Sciatic nerve (tissue), 2 donors: Measurements from ENCODE around the gene ZMIZ1. TPM values are rescaled to one million over a fixed set of nuclear protein-coding genes. Genes with fewer than 3 reads are reported as not detected.

Source experiments
- ATAC-seq: fragments of 200-7000 bp; cut with Tn5 transposase; one replicate; pipeline ENCODE4 v1.9.1; 2020; ENCODE audit warnings: mild to moderate bottlenecking, moderate library complexity
- DNase-seq: peaks from one replicate; pipeline ENCODE4 v3.0.0-alpha.2; 2020; ENCODE audit warnings: low spot score
- intact Hi-C: fragments of 100-400 bp; cut with DNase I; formaldehyde crosslinking; loops from one replicate; pipeline ENCODE4 v1.14.2; 2022
- total RNA-seq: library from RNA; stranded (reverse); fragmentation: NEBNext Ultra II Directional; extraction: Animal tissue kit (Norgen Biotek cat#: 25700); gene quantifications from one replicate; pipeline ENCODE4 v1.2.1, GENCODE V29; 2021
- donor health status: DM: no; HTN: no; CAD: no.
- donor health status: DM: no; HTN: no; CAD: no.

The ZMIZ1 gene
- total RNA-seq, 1 donor from 2014 or later: 96.7 TPM

DNA sequence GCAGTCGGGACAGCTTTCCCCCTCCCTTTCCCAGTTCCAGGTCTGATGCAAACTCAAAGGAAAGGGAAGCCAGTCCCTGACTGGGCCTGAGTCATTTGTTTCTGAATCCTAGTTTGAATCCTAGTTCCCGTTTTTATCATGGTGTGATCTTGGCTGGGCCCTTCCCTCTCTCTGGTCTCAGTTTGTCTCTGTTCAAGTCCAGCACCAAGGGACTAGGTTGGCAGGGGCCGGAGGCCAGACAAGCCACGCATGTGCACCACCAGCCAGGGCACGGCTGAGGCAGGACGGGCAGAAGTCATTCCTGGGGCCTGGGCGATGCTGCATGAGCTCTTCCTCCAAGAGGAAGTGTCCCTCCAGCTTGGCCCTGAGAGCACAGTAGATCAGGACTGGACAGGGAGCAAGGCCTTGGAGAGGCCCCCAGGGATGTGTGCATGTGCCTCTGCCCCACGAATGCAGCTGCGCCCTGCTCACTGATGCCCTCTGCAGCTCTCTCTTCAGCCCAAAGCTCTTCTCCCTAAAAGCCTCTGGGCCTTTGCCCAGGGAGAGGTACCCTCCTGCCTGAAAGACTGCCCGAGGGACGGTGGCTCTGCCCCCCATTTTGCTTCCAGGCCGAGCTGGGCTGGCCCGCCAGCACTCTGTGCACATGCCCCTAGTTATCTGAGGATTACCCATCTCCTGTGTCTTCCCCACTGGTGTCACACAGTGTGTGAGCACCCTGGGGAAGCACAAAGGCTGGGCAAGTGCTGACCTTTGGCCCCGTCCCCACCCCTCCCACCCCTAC lies 86.7 kb downstream of the ZMIZ1 start:
- DNase-seq (no peak), ATAC-seq (no peak)
- intact Hi-C loops: no loop called here

GRCh38 chr10:79156334-79157274 lies 87.8 kb downstream of the ZMIZ1 start:
- intact Hi-C loops: no loop called here
- DNase-seq: no peak
- no peak for ATAC-seq

DNA sequence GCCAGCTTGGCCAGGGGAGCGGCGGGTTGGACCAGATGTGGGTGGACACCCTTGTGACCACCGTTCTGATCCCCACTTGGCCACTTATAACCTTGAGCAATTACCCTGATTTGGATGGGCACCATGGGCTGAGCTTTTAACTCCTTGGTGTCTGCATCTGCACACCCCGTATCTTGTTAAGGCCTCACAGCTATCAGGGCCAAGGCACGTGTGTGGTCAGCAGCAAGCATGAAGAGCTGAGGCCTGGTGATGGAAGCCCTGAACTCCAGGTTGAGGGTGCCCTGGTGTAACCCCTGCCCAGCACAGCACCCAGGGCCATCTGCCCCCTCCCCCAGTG lies 89.2 kb downstream of the ZMIZ1 start:
- intact Hi-C loops: no loop called here
- no peak for DNase-seq
- ATAC-seq: no peak

DNA sequence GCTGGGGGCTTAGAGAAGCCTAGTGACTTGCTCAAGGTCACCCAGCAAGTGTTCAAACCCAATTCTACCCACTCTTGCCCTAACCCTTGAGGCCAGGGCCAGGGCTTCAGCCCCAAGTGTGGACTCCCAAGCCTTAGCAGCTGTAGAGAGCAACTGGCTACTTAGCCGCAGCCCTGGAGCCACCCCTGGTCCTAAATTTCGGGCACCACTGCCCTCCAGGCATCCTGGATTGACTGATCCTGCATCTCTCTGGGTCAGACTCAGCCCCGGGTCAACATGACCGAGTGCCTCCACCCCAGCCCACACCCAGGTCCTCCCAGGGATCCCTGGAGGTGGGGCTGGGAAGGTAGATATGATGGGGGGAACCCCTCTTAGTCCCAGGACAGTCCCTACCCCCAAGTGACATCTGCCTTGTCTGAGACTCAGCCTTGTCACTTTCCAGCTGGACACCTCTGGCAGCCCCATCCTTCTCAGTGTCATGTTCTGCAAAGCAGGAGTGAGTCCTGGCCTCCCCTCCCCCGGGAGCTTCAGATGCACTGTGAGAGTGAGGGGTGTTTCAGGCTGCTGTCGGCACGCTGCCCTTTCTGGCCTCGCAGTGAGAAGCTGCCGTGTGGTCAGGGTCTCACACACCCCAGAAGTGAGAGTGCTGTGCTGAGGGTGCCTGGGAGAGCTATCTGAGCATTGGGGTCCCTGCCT lies 89.8 kb downstream of the ZMIZ1 start:
- ATAC-seq (no peak), DNase-seq (no peak)
- intact Hi-C loops: no loop called here

GRCh38 chr10:79159141-79159651 lies 90.4 kb downstream of the ZMIZ1 start:
- peak; percentile 61 for ATAC-seq
- no peak for DNase-seq
- intact Hi-C loops: no loop called here

DNA sequence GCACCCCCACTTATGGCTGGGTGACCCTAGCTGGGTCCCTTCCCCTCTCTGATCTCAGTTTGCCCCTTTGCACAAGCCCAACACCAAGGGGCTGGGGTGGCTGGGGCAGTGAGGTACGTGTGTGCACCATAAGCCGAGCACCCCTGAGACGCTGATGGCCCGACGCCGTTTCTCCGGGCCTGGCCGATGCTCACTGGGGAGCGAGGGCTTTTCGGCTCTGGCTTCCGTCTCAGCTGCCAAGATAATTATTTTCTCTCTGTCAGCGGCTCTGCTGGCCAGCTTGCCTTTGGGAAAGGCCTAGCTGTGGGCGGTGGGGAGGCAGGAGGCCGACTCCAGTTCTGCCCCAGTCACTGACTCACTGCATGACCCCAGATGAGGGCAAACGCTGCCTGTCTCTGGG lies 91.0 kb downstream of the ZMIZ1 start:
- ATAC-seq (peak; percentile 63), DNase-seq (no peak)
- intact Hi-C loops: no loop called here

DNA sequence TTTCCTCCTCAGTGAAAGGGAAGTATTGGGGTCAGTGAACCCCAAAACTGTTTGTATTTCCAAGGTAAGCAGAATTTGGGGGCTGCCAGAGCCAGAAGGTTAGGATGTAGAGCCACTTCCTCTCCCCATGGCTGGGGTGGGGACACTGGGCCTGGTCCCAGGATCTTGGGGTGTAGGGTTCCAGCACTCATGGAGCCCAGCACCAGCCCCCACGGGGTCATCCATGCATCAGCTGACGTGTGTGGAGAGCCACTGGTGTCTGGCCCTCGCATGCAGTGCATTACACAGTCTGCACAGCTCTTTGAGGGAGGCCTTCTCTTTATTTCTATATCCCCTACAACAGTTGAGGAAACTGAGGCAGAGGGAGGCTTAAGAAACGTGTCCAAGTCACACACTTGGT lies 91.4 kb downstream of the ZMIZ1 start:
- ATAC-seq (no peak), DNase-seq (no peak)
- intact Hi-C loops: no loop called here

DNA sequence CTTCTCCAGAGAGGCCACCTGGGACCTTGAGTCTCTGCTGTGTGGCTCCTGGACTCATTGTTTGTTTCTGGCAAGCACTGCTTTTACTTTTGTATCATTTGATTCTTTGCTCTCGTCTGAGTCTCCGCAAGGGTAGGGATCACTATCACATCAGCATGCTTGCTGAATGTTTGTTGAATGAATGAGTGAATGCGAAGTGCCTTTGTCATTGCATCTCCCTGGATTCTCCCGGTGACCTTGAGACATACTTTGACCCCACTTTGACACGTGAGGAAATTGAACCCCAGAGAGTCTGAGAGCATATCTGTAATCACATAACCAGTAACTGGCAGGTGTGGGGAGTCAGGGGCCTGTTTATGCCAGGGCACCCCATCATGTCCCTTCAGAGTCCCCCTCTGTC lies 92.8 kb downstream of the ZMIZ1 start:
- ATAC-seq (no peak), DNase-seq (no peak)
- intact Hi-C loops: no loop called here

DNA sequence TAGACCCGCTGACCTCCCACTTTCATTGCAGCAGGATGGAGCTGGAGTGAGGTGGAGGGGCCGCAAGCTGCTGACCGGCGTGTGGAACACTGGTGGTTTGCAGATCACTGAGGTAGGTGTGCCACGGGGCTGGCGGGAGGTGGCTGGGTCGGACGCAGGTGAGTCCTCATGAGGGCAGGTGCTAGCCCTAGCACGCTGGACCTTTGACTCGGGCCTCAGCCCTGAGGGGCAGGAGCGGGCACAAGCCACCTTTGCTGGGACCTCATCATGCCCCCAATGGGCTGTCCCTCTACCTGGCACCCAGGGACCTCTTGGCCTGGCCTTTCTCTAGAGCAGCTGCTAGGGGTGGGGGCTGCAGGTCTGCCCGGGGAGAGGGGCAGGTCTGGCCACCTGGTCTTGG lies 93.3 kb downstream of the ZMIZ1 start:
- no peak for ATAC-seq
- no peak for DNase-seq
- intact Hi-C loops: no loop called here

DNA sequence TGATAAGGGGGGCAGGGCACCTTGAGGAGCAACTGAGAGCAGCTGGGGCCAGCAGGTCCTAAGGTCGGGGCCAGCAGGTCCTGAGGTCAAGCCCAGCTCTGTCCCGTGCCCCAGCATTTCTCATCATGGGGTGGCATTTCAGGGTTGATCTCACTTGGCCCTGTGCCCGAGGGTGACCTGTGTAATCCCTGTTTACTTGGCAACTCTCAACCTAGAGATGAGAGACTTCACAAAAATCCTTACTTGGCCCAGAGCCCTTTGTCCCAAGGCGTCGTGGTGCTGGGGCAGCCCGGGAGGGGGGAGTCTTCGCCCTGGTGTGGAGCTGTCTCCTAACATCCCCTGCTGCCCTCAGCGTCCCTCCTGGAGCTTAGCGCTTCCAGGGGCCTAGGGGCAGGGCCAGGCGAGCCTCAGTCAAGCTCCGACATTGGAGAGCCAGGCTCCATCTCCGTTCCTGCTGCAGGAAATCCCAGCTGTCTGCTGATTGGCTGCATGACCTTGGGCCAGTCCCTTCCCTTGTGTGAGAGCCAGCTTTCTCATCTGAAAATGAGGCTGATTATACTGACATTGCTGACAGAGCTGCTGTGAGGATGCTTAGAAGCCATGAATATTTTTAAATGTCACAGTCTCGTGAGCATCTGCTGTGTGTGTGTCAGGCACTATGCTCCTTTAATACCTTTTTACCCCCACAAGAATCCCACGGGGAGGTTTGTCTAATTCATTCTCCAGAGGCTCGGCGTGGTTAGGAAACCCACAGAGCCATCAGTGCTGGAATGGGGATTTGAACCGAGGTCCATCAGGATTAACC lies 94.3 kb downstream of the ZMIZ1 start:
- DNase-seq: no peak
- no peak for ATAC-seq
- intact Hi-C loops: no loop called here

DNA sequence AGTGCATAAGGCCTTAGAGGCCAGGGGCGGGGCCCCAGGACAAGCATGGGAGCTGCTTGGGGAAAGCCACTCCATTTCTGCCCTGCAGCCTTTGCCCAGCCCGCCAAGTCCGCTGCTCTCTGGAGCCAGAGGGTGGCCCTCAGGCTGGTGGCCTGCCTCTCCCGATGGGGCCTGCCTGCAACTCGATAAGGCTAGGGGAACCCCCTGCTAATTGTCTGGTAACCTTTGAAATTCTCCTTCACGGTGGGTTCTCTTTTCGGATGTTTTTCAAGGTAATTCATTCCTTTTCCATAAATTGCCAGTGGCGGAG lies 94.9 kb downstream of the ZMIZ1 start:
- intact Hi-C loops: no loop called here
- no peak for DNase-seq
- no peak for ATAC-seq

GRCh38 chr10:79164075-79164474 lies 95.3 kb downstream of the ZMIZ1 start:
- intact Hi-C loops: no loop called here
- no peak for DNase-seq
- no peak for ATAC-seq

DNA sequence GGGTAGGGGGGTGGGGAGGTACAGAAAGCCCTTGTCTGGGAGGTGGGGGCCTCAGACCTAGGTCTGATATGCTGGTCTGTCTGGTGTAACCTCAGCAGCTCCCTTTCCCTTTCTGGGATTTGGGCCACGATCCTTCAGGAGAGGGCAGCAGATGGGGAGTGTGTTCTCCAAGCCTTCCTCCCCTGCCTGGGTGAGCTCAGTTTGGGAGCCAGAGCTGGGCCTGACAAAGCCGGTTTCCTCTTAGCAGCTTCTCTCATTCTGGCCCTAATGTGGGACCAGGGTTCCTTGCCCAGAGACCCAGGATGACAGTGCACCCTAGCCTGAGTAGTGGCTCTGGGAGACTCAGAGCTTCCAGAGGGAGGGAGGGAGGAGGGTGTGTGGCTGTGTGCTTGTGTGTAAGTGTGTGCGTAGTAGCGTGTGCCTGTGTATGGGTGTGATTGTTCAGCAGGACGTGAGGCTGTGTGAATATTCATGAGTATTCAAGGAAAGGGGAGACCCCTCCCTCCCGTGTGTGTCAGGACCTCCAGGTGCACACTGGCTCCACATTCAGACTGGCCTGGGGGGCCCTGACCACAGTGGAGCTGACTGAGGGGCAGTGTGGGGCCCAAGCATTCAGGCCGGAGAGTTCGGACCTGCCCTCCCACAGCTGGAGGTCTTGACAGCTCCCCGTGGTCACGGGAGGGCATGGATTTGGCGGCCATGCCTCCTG lies 96.5 kb downstream of the ZMIZ1 start:
- intact Hi-C loops: no loop called here
- ATAC-seq: peak; percentile 8
- no peak for DNase-seq

DNA sequence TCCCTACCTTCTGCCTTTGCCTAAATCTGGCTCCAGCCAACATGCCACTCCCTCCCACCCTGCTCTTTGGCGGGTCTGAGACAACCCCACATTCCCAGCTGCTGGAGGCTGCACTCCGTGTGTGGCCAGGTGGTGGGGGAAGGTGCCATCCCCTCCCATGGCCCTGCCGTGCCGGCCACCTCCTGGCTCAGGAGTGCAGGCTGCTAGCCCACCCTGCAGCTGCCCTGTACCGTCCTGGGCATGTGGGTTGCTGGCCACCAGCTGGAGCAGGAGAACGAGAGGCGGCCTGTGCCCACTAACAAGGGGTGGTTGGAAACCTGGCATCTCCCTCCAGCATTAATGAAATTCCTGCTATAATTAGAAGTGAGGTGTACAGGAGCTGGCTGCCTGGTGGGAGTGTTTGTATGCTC lies 97.6 kb downstream of the ZMIZ1 start:
- DNase-seq: no peak
- no peak for ATAC-seq
- intact Hi-C loops: no loop called here

GRCh38 chr10:79166741-79167140 lies 98.0 kb downstream of the ZMIZ1 start:
- no peak for ATAC-seq
- intact Hi-C loops: no loop called here
- DNase-seq: no peak

DNA sequence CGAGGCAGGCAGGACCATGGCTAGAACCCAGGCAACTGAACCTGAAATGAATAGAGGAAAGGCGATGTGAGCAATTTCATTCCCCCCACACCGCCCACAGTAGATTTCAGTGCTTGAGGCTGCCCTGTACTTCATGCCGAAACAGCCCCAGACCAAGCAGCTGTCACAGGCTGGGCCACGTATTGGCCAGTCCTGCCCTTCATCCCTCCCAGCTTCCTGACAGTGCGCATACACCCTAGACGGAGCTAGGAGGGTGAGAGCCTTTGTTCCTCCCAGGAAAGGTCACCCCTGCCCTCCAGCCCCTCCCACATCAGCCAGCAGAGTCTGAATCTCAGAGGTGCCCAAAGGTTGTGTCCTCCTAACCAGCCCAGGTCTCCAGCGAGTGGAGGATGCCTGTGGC lies 98.8 kb downstream of the ZMIZ1 start:
- ATAC-seq: no peak
- DNase-seq: no peak
- intact Hi-C loops: no loop called here

DNA sequence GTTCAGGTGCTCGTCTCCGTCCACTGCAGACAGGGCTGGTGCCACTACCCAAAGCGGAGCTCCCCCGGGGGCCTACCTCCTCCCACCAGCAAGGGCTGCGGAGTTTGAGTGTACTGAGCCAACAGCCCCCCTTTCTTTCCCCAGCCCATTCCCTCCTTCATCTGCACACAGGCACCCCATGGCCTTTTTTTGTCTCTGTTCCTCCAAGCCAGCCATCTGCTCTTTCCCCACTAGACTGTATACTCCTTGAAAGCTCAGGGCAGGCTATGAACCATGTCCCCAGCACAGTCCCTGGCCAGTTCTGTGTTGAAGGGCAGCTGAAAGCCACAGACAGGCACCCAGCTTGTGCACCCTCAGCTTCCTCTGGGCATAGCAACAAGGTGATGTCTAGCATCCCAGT lies 99.4 kb downstream of the ZMIZ1 start:
- intact Hi-C loops: no loop called here
- DNase-seq: no peak
- no peak for ATAC-seq

DNA sequence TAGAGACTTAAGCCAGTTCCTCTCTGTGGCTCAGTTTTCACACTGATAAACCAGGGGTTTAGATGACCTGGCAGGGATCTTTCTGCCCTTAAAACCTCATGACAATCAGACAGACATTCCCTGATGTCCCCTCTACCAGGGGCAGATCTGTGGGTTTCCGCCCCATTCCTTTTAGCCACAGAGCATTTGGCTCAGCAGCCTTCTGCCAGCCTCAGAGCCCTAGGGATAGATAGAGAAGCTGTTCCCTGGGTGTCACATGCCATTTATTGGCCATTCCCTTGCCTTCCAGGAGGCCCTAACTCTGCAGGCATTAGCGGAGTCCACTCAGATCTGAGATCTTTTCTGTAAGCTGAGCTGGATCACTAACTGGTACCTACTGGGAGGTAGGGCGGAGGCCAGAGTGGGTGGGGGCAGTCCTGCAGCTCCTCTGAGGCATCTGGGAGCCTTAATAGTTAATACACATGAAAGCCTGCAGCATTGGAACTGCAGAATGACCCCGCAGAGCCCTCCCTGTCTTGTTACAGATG lies 101.5 kb downstream of the ZMIZ1 start:
- ATAC-seq (no peak), DNase-seq (no peak)
- intact Hi-C loops: no loop called here
